H1 (cell line): ENCODE data around the gene PPIF. TPM values are rescaled to one million over a fixed set of nuclear protein-coding genes. Genes with fewer than 3 reads are reported as not detected.

Experiments used
- CTCF ChIA-PET: fragments of 300-600 bp; sonication (Branson Sonifier 250); formaldehyde crosslinking; loops from one replicate; lab custom pipeline; 2021; ENCODE audit not compliant: partially characterized antibody; lab: Charles Lee
- POLR2A ChIA-PET: fragments of 300-600 bp; sonication (Branson Sonifier 250); formaldehyde crosslinking; loops from one replicate; lab custom pipeline; 2021; ENCODE audit warnings: inconsistent platforms; ENCODE audit not compliant: partially characterized antibody; lab: Charles Lee
- DNase-seq, 2 experiments: peaks; one replicate each; pipeline versions ENCODE4 v3.0.0 to v3.0.0-alpha.2; 2010 to 2022; ENCODE audit warnings: low spot score in 2 of 2, low read depth in 1 of 2, mixed read lengths in 1 of 2
- FAIRE-seq: peaks from 2 replicates; lab custom pipeline; 2011; peaks lifted over from hg19 to GRCh38; lab: Jason Lieb, UNC
- H2AFZ ChIP-seq: 2 replicates; pipeline ENCODE4 v1.8.1; 2012; ENCODE audit warnings: low read length, inconsistent platforms
- H2AK5ac ChIP-seq: 2 replicates; pipeline ENCODE4 v1.6.1; 2013; ENCODE audit warnings: low read depth, low read length
- H2BK120ac ChIP-seq: replicated peaks from 2 replicates; pipeline ENCODE3; 2013; ENCODE audit warnings: low read depth, low read length, inconsistent platforms
- H2BK12ac ChIP-seq: 2 replicates; pipeline ENCODE4 v1.6.1; 2013; ENCODE audit warnings: low read depth, low read length
- H2BK15ac ChIP-seq: 2 replicates; pipeline ENCODE4 v1.6.1; 2013; ENCODE audit warnings: low read length
- H2BK20ac ChIP-seq: 2 replicates; pipeline ENCODE4 v1.6.1; 2013; ENCODE audit warnings: low read length
- H2BK5ac ChIP-seq: 2 replicates; pipeline ENCODE4 v1.6.1; 2013; ENCODE audit warnings: low read depth, low read length
- H3K14ac ChIP-seq: 2 replicates; pipeline ENCODE4 v1.6.1; 2013; ENCODE audit warnings: inconsistent platforms; ENCODE audit not compliant: insufficient read length
- H3K18ac ChIP-seq: 2 replicates; pipeline ENCODE4 v1.6.1; 2013; ENCODE audit warnings: low read length; ENCODE audit errors: extremely low read depth
- H3K23ac ChIP-seq: 2 replicates; pipeline ENCODE4 v1.6.1; 2013; ENCODE audit warnings: inconsistent platforms; ENCODE audit not compliant: insufficient read length
- H3K23me2 ChIP-seq: 2 replicates; pipeline ENCODE4 v1.6.1; 2013; ENCODE audit warnings: low read depth, low read length
- H3K27ac ChIP-seq: 2 replicates; pipeline ENCODE4 v1.6.1; 2011; ENCODE audit warnings: low read depth, low read length, inconsistent platforms
- H3K27me3 ChIP-seq, 4 experiments: replicated peaks in 1 of 4; 1 replicate in 1 of 4; 2 replicates in 3 of 4; pipeline versions ENCODE4 v1.6.1 to v1.8.1; 2011 to 2013; ENCODE audit warnings: low read length in 3 of 4, mild to moderate bottlenecking in 3 of 4, inconsistent platforms in 2 of 4, mixed read lengths in 2 of 4, moderate library complexity in 1 of 4; ENCODE audit not compliant: control insufficient read depth in 3 of 4, insufficient read depth in 3 of 4; ENCODE audit errors: extremely low read depth in 1 of 4
- H3K36me3 ChIP-seq, 4 experiments: 2 replicates each; pipeline versions ENCODE4 v1.6.1 to v1.8.1; 2011 to 2013; ENCODE audit warnings: mild to moderate bottlenecking in 4 of 4, low read length in 3 of 4, moderate library complexity in 2 of 4, control low read depth in 1 of 4, inconsistent platforms in 1 of 4; ENCODE audit not compliant: insufficient read depth in 4 of 4, control insufficient read depth in 2 of 4
- H3K4ac ChIP-seq: replicated peaks from 2 replicates; pipeline ENCODE3; 2013; ENCODE audit warnings: low read length, low read depth, mixed read lengths, inconsistent platforms; ENCODE audit not compliant: insufficient read length
- H3K4me1 ChIP-seq, 4 experiments: replicated peaks in 1 of 4; 1 replicate in 1 of 4; 2 replicates in 3 of 4; pipeline versions ENCODE4 v1.6.1 to v1.8.1; 2011 to 2013; ENCODE audit warnings: low read length in 3 of 4, inconsistent platforms in 2 of 4, mixed read lengths in 1 of 4; ENCODE audit not compliant: insufficient read depth in 4 of 4, control insufficient read depth in 3 of 4
- H3K4me2 ChIP-seq, 2 experiments: 2 replicates each; pipeline versions ENCODE4 v1.6.1 to v1.8.1; 2011 to 2013; ENCODE audit warnings: low read depth in 2 of 2, low read length in 2 of 2, control low read depth in 1 of 2, inconsistent platforms in 1 of 2, mild to moderate bottlenecking in 1 of 2; ENCODE audit not compliant: insufficient read depth in 1 of 2
- H3K4me3 ChIP-seq, 4 experiments: fragments of 200-600, 300-600 bp in 1 of 4; sonication (generic), shearing (Covaris generic), sonication (Bioruptor Twin) in 1 of 4; 2 replicates each; pipeline versions ENCODE4 v1.5.1 to v1.8.1; 2011 to 2016; ENCODE audit warnings: low read length in 4 of 4, low read depth in 3 of 4, control low read depth in 2 of 4, inconsistent platforms in 2 of 4, mild to moderate bottlenecking in 2 of 4, mixed read lengths in 1 of 4, moderate library complexity in 1 of 4; ENCODE audit not compliant: insufficient read depth in 2 of 4; ENCODE audit errors: extremely low read depth in 1 of 4
- H3K56ac ChIP-seq: replicated peaks from 2 replicates; pipeline ENCODE3; 2013; ENCODE audit warnings: low read depth, mild to moderate bottlenecking, mixed read lengths, low read length, inconsistent platforms; ENCODE audit not compliant: insufficient read length
- H3K79me1 ChIP-seq: 2 replicates; pipeline ENCODE4 v1.6.1; 2013; ENCODE audit warnings: low read depth, low read length, control low read depth
- H3K79me2 ChIP-seq, 2 experiments: 2 replicates each; pipeline versions ENCODE4 v1.6.1 to v1.8.1; 2012 to 2013; ENCODE audit warnings: low read length in 2 of 2, mild to moderate bottlenecking in 2 of 2, inconsistent platforms in 1 of 2; ENCODE audit not compliant: insufficient read depth in 2 of 2, control insufficient read depth in 1 of 2
- H3K9ac ChIP-seq, 4 experiments: replicated peaks in 1 of 4; 1 replicate in 1 of 4; 2 replicates in 3 of 4; pipeline versions ENCODE4 v1.6.1 to v1.8.1; 2011 to 2013; ENCODE audit warnings: low read depth in 3 of 4, low read length in 3 of 4, control low read depth in 2 of 4, mild to moderate bottlenecking in 2 of 4, moderate library complexity in 2 of 4, inconsistent platforms in 1 of 4; ENCODE audit errors: extremely low read depth in 1 of 4
- H3K9me3 ChIP-seq, 2 experiments: 2 replicates each; pipeline versions ENCODE4 v1.6.1 to v1.8.1; 2012 to 2013; ENCODE audit warnings: mild to moderate bottlenecking in 2 of 2, moderate library complexity in 2 of 2, control low read depth in 1 of 2, inconsistent platforms in 1 of 2, low read depth in 1 of 2, low read length in 1 of 2, mixed read lengths in 1 of 2; ENCODE audit not compliant: insufficient read depth in 2 of 2
- H4K20me1 ChIP-seq, 2 experiments: replicated peaks in 1 of 2; 2 replicates each; pipeline versions ENCODE3 to v1.8.1; 2011 to 2013; ENCODE audit warnings: inconsistent platforms in 2 of 2, low read length in 2 of 2, mild to moderate bottlenecking in 1 of 2; ENCODE audit not compliant: insufficient read depth in 2 of 2, control insufficient read depth in 1 of 2
- H4K5ac ChIP-seq: 2 replicates; pipeline ENCODE4 v1.6.1; 2013; ENCODE audit warnings: low read length, low read depth, mixed read lengths, inconsistent platforms; ENCODE audit not compliant: insufficient read length
- H4K8ac ChIP-seq: 2 replicates; pipeline ENCODE4 v1.8.0; 2013; ENCODE audit warnings: mild to moderate bottlenecking, moderate library complexity, low read length, inconsistent platforms; ENCODE audit not compliant: insufficient read depth; ENCODE audit errors: extremely low read depth
- H4K91ac ChIP-seq: replicated peaks from 2 replicates; pipeline ENCODE3; 2013; ENCODE audit warnings: low read length, mixed read lengths, inconsistent platforms; ENCODE audit not compliant: insufficient read length
- BACH1 ChIP-seq: IDR thresholded peaks from 2 replicates; pipeline ENCODE4 v1.6.1; 2012; ENCODE audit warnings: low read length, improper control_type of control experiment
- BCL11A ChIP-seq, 2 experiments: IDR thresholded peaks; one replicate each; pipeline ENCODE4 v1.6.1; 2011; ENCODE audit warnings: low read depth in 2 of 2, low read length in 2 of 2, mild to moderate bottlenecking in 2 of 2
- CHD1 ChIP-seq: IDR thresholded peaks from 2 replicates; pipeline ENCODE4 v1.6.1; 2012; ENCODE audit warnings: low read depth, low read length, improper control_type of control experiment
- CREB1 ChIP-seq: IDR thresholded peaks from 2 replicates; pipeline ENCODE4 v1.6.1; 2012; ENCODE audit warnings: inconsistent platforms
- CTBP2 ChIP-seq: IDR thresholded peaks from 2 replicates; pipeline ENCODE4 v1.7.0; 2011; ENCODE audit warnings: borderline replicate concordance, mild to moderate bottlenecking, moderate library complexity, mixed read lengths, low read length; ENCODE audit not compliant: insufficient read depth, insufficient read length
- EGR1 ChIP-seq: IDR thresholded peaks from 2 replicates; pipeline ENCODE4 v1.6.1; 2011; ENCODE audit warnings: low read depth, low read length, borderline replicate concordance
- GABPA ChIP-seq: IDR thresholded peaks from 2 replicates; pipeline ENCODE4 v1.6.1; 2011; ENCODE audit warnings: mild to moderate bottlenecking, low read length, moderate library complexity, borderline replicate concordance; ENCODE audit not compliant: insufficient read depth
- JUN ChIP-seq: IDR thresholded peaks from 2 replicates; pipeline ENCODE4 v1.6.1; 2011; ENCODE audit warnings: low read depth, mild to moderate bottlenecking, improper control_type of control experiment, low read length
- KDM5A ChIP-seq: fragments of 200-600 bp; IDR thresholded peaks from 2 replicates; pipeline ENCODE4 v1.7.1; 2012; ENCODE audit warnings: mild to moderate bottlenecking, low read length, inconsistent platforms, mixed read lengths
- POLR2A ChIP-seq, 2 experiments: IDR thresholded peaks; 1 replicate in 1 of 2; 2 replicates in 1 of 2; pipeline ENCODE4 v1.6.1; 2011; ENCODE audit warnings: low read depth in 2 of 2, low read length in 2 of 2, mild to moderate bottlenecking in 2 of 2; ENCODE audit errors: control extremely low read depth in 1 of 2
- POLR2AphosphoS5 ChIP-seq: IDR thresholded peaks from 2 replicates; pipeline ENCODE4 v1.6.1; 2011; ENCODE audit warnings: low read depth, low read length
- RXRA ChIP-seq: IDR thresholded peaks from 2 replicates; pipeline ENCODE4 v1.6.1; 2011; ENCODE audit warnings: low read depth, mild to moderate bottlenecking, low read length, moderate library complexity; ENCODE audit not compliant: insufficient read depth
- SP4 ChIP-seq: IDR thresholded peaks from 2 replicates; pipeline ENCODE4 v1.6.1; 2012; ENCODE audit warnings: low read length, inconsistent platforms
- SRF ChIP-seq: IDR thresholded peaks from 2 replicates; pipeline ENCODE4 v1.6.1; 2011; ENCODE audit warnings: mild to moderate bottlenecking, low read depth, low read length, moderate library complexity
- TAF1 ChIP-seq: IDR thresholded peaks from 2 replicates; pipeline ENCODE4 v1.6.1; 2011; ENCODE audit warnings: mild to moderate bottlenecking, low read depth, low read length
- TBP ChIP-seq: IDR thresholded peaks from 2 replicates; pipeline ENCODE4 v1.6.1; 2011; ENCODE audit warnings: low read depth, low read length, improper control_type of control experiment
- TEAD4 ChIP-seq: IDR thresholded peaks from 2 replicates; pipeline ENCODE4 v1.6.1; 2012; ENCODE audit warnings: low read depth, low read length, inconsistent platforms, mixed read lengths
- WGBS, 2 experiments: shearing (Covaris generic) in 1 of 2; methylation state at CpG; one replicate each; pipeline versions ENCODE4 v1.1.6 to v1.1.7; 2013 to 2015; ENCODE audit warnings: low lambda C conversion rate in 2 of 2, mixed read lengths in 2 of 2, inconsistent platforms in 1 of 2, low coverage in 1 of 2, missing lambda C conversion rate in 1 of 2; ENCODE audit not compliant: insufficient replicate concordance in 2 of 2, insufficient coverage in 1 of 2, insufficient read length in 1 of 2; ENCODE audit errors: extremely low coverage in 1 of 2, missing lambda C conversion rate in 1 of 2; 5-methylcytosine and 5-hydroxymethylcytosine counted together
- polyA plus RNA-seq, 7 experiments: library from polyadenylated mRNA; depleted of rRNA in 3 of 7; stranded (reverse) in 5 of 7; unstranded in 2 of 7; fragments of >200 nt in 5 of 7; fragments of 200-250 nt in 2 of 7; gene quantifications; 1 replicate in 5 of 7; 2 replicates in 1 of 7; 4 replicates in 1 of 7; pipeline versions ENCODE4 v1.2.1 to v1.2.3, GENCODE V29; 2011 to 2013; ENCODE audit warnings: missing spikeins in 2 of 7, mixed read lengths in 2 of 7
- total RNA-seq: library from RNA; stranded (reverse); fragmentation: NEBNext Ultra II Directional; extraction: Animal tissue kit (Norgen Biotek cat#: 25700); gene quantifications from 2 replicates; pipeline ENCODE4 v1.2.1, GENCODE V29; 2021

PPIF gene
- total and polyA plus RNA-seq, 2 of the 8 experiments (the other 6 are each of a cell fraction or from before 2014, with no cell fraction given), result 70.2 to 77.6 TPM

DNA sequence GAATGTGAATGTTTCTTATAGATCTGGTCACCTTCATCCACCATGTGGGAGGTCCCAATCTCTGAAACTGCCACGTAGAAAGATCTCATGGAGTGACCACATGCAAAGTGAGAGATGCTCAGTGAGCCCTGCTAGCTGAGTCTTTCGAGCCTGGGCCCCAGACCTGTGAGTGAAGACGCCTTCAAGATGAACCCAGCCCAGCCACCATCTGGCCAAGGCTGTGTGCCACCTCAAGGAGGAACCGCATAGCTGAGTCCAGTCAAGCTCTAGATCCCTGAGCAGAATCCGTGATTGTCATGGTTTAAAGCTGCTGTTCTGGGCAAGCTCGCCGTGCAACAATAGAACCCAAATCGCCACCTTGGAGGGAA is 20.2 kb upstream of the PPIF start:
- H3K23ac ChIP-seq, result no peak overlapping the region
- H3K9me3 ChIP-seq, result no peaks in the 10 kb centered on the region
- H2BK5ac ChIP-seq, result no peak overlapping the region
- no peak overlapping the region for H3K18ac ChIP-seq
- H3K56ac ChIP-seq, result no peak overlapping the region
- H4K5ac ChIP-seq, result no peak overlapping the region
- no peak overlapping the region for H4K8ac ChIP-seq
- ChIA-PET POLR2A (no interaction called here), CTCF (interaction anchor here (1.3 to 1.5 kb wide), 3 partner anchors 8 to 74 kb away, joined by 3 to 5 read pairs (median 3); no protein-coding TSS in a partner anchor)
- H3K27ac ChIP-seq, result no peak overlapping the region
- no peak overlapping the region for H2AK5ac ChIP-seq
- no peak for DNase-seq
- no peaks in the 10 kb centered on the region for H3K27me3 ChIP-seq
- H3K4me2 ChIP-seq, result no peak overlapping the region
- H3K79me2 ChIP-seq, result no peaks in the 10 kb centered on the region; a peak in 1 of 4 replicates
- H4K91ac ChIP-seq, result no peak overlapping the region
- H3K9ac ChIP-seq, result no peak overlapping the region
- no peak for FAIRE-seq
- peaks cover 0 to 2% (median 0%) of the 10 kb centered on the region in 4 experiments; a peak in 2 of 7 replicates for H3K4me1 ChIP-seq
- no peak overlapping the region for H3K4me3 ChIP-seq
- H3K23me2 ChIP-seq, result peaks cover 12% of the 10 kb centered on the region; the same call in 1 of the 2 replicates
- no peak overlapping the region for H2BK120ac ChIP-seq
- no peaks in the 10 kb centered on the region for H3K36me3 ChIP-seq
- H2AFZ ChIP-seq, result no peak overlapping the region
- WGBS, 2 experiments, result 84% methylated on average over 8 of the region's 8 CpGs; no CpG with 5 or more reads in 1 of the 2 experiments
- H3K14ac ChIP-seq, result no peak overlapping the region
- H2BK12ac ChIP-seq, result no peak overlapping the region
- no peak overlapping the region for H3K4ac ChIP-seq
- H3K79me1 ChIP-seq, result no peaks in the 10 kb centered on the region
- H2BK20ac ChIP-seq, result no peak overlapping the region
- H2BK15ac ChIP-seq, result no peak overlapping the region
- no peaks in the 10 kb centered on the region for H4K20me1 ChIP-seq
- TF ChIP-seq CHD1 (no peak), POLR2A (IDR thresholded peaks at IDR 0.05; ENCODE audit: control extremely low read depth in 1 of 2, low read depth in 2 of 2, low read length in 2 of 2) (no peak), GABPA (no peak), BCL11A (IDR thresholded peaks at IDR 0.05; ENCODE audit: low read depth in 2 of 2, low read length in 2 of 2) (no peak), TBP (no peak), JUN (no peak), EGR1 (no peak), CTBP2 (no peak), BACH1 (no peak), SRF (no peak), RXRA (no peak), TAF1 (no peak), SP4 (no peak), POLR2AphosphoS5 (no peak), CREB1 (no peak), KDM5A (no peak), TEAD4 (no peak)
